B cell (primary cell): ENCODE results near the gene ACBD5. TPM values are rescaled to one million over a fixed set of nuclear protein-coding genes. Genes with fewer than 3 reads are reported as not detected.

ENCODE experiments used
- ATAC-seq: fragments of 200-7000 bp; cut with Tn5 transposase; one replicate; pipeline ENCODE4 v1.10.0; 2021; ENCODE audit warnings: low read depth, mild to moderate bottlenecking, moderate number of reproducible peaks, moderate library complexity
- CTCF ChIA-PET: fragments of 350-600 bp; sonication (Branson Sonifier 250); formaldehyde crosslinking; loops from one replicate; lab custom pipeline; 2021; ENCODE audit warnings: antibody characterized with exemption, inconsistent platforms; lab: Charles Lee
- POLR2A ChIA-PET: fragments of 350-600 bp; sonication (Branson Sonifier 250); formaldehyde crosslinking; loops from one replicate; lab custom pipeline; 2021; ENCODE audit warnings: antibody characterized with exemption; lab: Charles Lee
- DNase-seq: peaks from one replicate; pipeline ENCODE4 v3.0.0; 2013
- H2AFZ ChIP-seq: 2 replicates; pipeline ENCODE4 v1.6.1; 2012; ENCODE audit warnings: mild to moderate bottlenecking, low read depth, low read length; ENCODE audit not compliant: insufficient read depth, poor library complexity, severe bottlenecking
- H3K27ac ChIP-seq, 2 donors: 1 replicate in 1 of 2; 2 replicates in 1 of 2; pipeline ENCODE4 v1.5.1; 2012 to 2013; ENCODE audit warnings: low read length in 2 of 2, mild to moderate bottlenecking in 2 of 2, moderate library complexity in 1 of 2
- H3K27me3 ChIP-seq, 4 experiments: fragments of 200-600 bp in 1 of 4; sonication (generic) in 1 of 4; replicated peaks in 1 of 4; 1 replicate in 2 of 4; 2 replicates in 2 of 4; pipeline versions ENCODE4 v1.6.1 to v1.7.0; 2013 to 2016; ENCODE audit warnings: low read length in 3 of 4, mild to moderate bottlenecking in 2 of 4, mixed read lengths in 1 of 4, moderate library complexity in 1 of 4; ENCODE audit not compliant: insufficient read depth in 4 of 4, control insufficient read depth in 3 of 4; ENCODE audit errors: control extremely low read depth in 1 of 4
- H3K36me3 ChIP-seq, 2 experiments: replicated peaks in 1 of 2; 1 replicate in 1 of 2; 2 replicates in 1 of 2; pipeline versions ENCODE4 v1.6.1 to v1.7.1; 2013; ENCODE audit warnings: low read length in 1 of 2; ENCODE audit not compliant: insufficient read depth in 2 of 2, control insufficient read depth in 1 of 2; ENCODE audit errors: control extremely low read depth in 1 of 2, extremely low read depth in 1 of 2
- H3K4me1 ChIP-seq, 2 donors: fragments of 200-600 bp in 1 of 2; sonication (generic) in 1 of 2; 1 replicate in 1 of 2; 2 replicates in 1 of 2; pipeline versions ENCODE4 v1.5.1 to v1.6.1; 2013 to 2017; ENCODE audit warnings: low read length in 2 of 2; ENCODE audit not compliant: control insufficient read depth in 2 of 2, insufficient read depth in 2 of 2
- H3K4me2 ChIP-seq: replicated peaks from 2 replicates; pipeline ENCODE3; 2012; ENCODE audit warnings: mild to moderate bottlenecking, low read depth, low read length; ENCODE audit not compliant: poor library complexity, severe bottlenecking
- H3K4me3 ChIP-seq, 5 experiments: fragments of 200-600 bp in 1 of 5; sonication (generic) in 1 of 5; 1 replicate in 3 of 5; 2 replicates in 2 of 5; pipeline versions ENCODE4 v1.5.1 to v1.7.0; 2011 to 2016; ENCODE audit warnings: low read length in 4 of 5, mild to moderate bottlenecking in 4 of 5, low read depth in 2 of 5, control low read depth in 1 of 5, moderate library complexity in 1 of 5; ENCODE audit not compliant: insufficient read depth in 1 of 5; ENCODE audit errors: control extremely low read depth in 1 of 5, extremely low read depth in 1 of 5
- H3K79me2 ChIP-seq: fragments of 200-600 bp; sonication (generic); one replicate; pipeline ENCODE4 v1.6.0; 2016; ENCODE audit warnings: low read length; ENCODE audit not compliant: control insufficient read depth, insufficient read depth
- H3K9ac ChIP-seq: fragments of 200-600 bp; sonication (generic); 2 replicates; pipeline ENCODE4 v1.6.1; 2017; ENCODE audit warnings: mild to moderate bottlenecking, low read length, moderate library complexity
- H3K9me3 ChIP-seq, 3 donors: one replicate each; pipeline versions ENCODE4 v1.6.1 to v1.7.1; 2013; ENCODE audit warnings: low read length in 2 of 3; ENCODE audit not compliant: control insufficient read depth in 2 of 3, insufficient read depth in 1 of 3; ENCODE audit errors: control extremely low read depth in 1 of 3
- H4K20me1 ChIP-seq: 2 replicates; pipeline ENCODE4 v1.6.0; 2012; ENCODE audit warnings: mild to moderate bottlenecking, low read length; ENCODE audit not compliant: insufficient read depth, control insufficient read depth, poor library complexity, severe bottlenecking
- H3K27ac Mint-ChIP-seq: one replicate; pipeline ENCODE4 v1.8.0; 2021; ENCODE audit warnings: mixed read lengths
- H3K27me3 Mint-ChIP-seq: one replicate; pipeline ENCODE4 v1.8.0; 2021; ENCODE audit warnings: mixed read lengths
- H3K4me1 Mint-ChIP-seq: one replicate; pipeline ENCODE4 v1.8.0; 2021; ENCODE audit warnings: mixed read lengths
- H3K4me3 Mint-ChIP-seq: one replicate; pipeline ENCODE4 v1.8.0; 2021; ENCODE audit warnings: mixed read lengths
- H3K9me3 Mint-ChIP-seq: one replicate; pipeline ENCODE4 v1.8.0; 2022; ENCODE audit warnings: mixed read lengths; ENCODE audit not compliant: insufficient read depth
- EZH2 ChIP-seq: IDR thresholded peaks from 2 replicates; pipeline ENCODE4 v1.6.1; 2012; ENCODE audit warnings: borderline replicate concordance, low read depth, mild to moderate bottlenecking, moderate library complexity, low read length; ENCODE audit not compliant: insufficient read depth, poor library complexity, severe bottlenecking
- WGBS: methylation state at CpG from one replicate; pipeline ENCODE4 v1.1.5; 2013; ENCODE audit warnings: missing lambda C conversion rate; ENCODE audit not compliant: insufficient coverage; 5-methylcytosine and 5-hydroxymethylcytosine counted together
- intact Hi-C: fragments of 100-400 bp; cut with micrococcal nuclease; formaldehyde crosslinking; loops from one replicate; pipeline ENCODE4 v1.10.0; 2022
- polyA plus RNA-seq: library from polyadenylated mRNA; depleted of rRNA; stranded (reverse); fragments of >200 nt; gene quantifications from 2 replicates; pipeline ENCODE4 v1.2.3, GENCODE V29; 2012
- total RNA-seq, 2 donors: library from RNA; stranded (reverse); fragments of 120-200 nt in 1 of 2; gene quantifications; 1 replicate in 1 of 2; 2 replicates in 1 of 2; pipeline versions ENCODE4 v1.2.3 to v1.2.4, GENCODE V29; 2013 to 2022
- TF ChIP-seq, protein P1 (sequence below): fragments of 200-600 bp; IDR thresholded peaks from one replicate; pipeline ENCODE4 v1.8.0; 2022; ENCODE audit warnings: antibody characterized with exemption, mild to moderate bottlenecking

ACBD5 gene
- total and polyA plus RNA-seq, 2 donors (not counting 1 experiment from before 2014, with no cell fraction given), result 8.2 to 24.0 TPM

DNA sequence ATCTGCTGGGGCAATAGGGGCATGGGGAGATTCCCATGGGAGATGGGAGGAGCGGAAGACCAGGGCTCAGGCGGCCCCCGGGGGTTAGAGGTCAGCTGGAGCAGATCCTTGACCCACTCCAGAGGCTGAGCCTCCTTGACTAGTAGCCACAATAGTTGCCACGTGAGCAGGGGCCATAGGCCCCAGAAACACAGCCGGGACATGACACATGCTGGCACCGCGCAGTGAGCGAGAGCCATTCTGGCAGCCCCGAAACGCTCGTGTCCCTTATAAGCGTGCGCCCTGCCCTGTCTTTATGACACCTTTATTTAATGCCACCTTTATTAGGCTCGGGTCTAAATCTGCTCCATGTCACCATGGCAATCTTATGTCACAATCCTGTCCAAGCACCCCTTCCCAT lies 11.0 kb upstream of the ACBD5 start:
- ChIA-PET CTCF (interaction anchor here (0.6 to 2.6 kb wide), 7 partner anchors 9 to 97 kb away, joined by 3 to 14 read pairs (median 7); partner anchors contain the start of genes ACBD5 and YME1L1), POLR2A (interaction anchor here (0.9 to 1.9 kb wide), 4 partner anchors 9 to 96 kb away, joined by 5 to 27 read pairs (median 6); partner anchors contain the start of gene ACBD5)
- Mint-ChIP-seq H3K27me3 (no peaks in the 10 kb centered on the region), H3K27ac (no peak overlapping the region), H3K4me1 (peaks cover 4% of the 10 kb centered on the region), H3K9me3 (no peaks in the 10 kb centered on the region), H3K4me3 (no peak overlapping the region)
- Histone ChIP-seq H3K27ac (no peak overlapping the region), H3K9ac (no peak overlapping the region), H2AFZ (no peak overlapping the region), H3K9me3 (peaks cover 0 to 5% (median 0%) of the 10 kb centered on the region in 3 donors), H3K4me3 (no peak overlapping the region), H3K4me1 (peaks cover 0 to 8% of the 10 kb centered on the region in 2 donors), H3K27me3 (peaks cover 0 to 4% (median 0%) of the 10 kb centered on the region in 4 experiments), H3K79me2 (no peaks in the 10 kb centered on the region), H3K36me3 (no peaks in the 10 kb centered on the region), H3K4me2 (no peak overlapping the region), H4K20me1 (no peaks in the 10 kb centered on the region)
- TF ChIP-seq EZH2, result no peak
- TF ChIP-seq, protein P1, sequence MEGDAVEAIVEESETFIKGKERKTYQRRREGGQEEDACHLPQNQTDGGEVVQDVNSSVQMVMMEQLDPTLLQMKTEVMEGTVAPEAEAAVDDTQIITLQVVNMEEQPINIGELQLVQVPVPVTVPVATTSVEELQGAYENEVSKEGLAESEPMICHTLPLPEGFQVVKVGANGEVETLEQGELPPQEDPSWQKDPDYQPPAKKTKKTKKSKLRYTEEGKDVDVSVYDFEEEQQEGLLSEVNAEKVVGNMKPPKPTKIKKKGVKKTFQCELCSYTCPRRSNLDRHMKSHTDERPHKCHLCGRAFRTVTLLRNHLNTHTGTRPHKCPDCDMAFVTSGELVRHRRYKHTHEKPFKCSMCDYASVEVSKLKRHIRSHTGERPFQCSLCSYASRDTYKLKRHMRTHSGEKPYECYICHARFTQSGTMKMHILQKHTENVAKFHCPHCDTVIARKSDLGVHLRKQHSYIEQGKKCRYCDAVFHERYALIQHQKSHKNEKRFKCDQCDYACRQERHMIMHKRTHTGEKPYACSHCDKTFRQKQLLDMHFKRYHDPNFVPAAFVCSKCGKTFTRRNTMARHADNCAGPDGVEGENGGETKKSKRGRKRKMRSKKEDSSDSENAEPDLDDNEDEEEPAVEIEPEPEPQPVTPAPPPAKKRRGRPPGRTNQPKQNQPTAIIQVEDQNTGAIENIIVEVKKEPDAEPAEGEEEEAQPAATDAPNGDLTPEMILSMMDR, result no peak
- ATAC-seq (no peak), DNase-seq (no peak)
- 96% methylated on average over 11 of the region's 14 CpGs for WGBS
- intact Hi-C loops, result no loop called here

DNA sequence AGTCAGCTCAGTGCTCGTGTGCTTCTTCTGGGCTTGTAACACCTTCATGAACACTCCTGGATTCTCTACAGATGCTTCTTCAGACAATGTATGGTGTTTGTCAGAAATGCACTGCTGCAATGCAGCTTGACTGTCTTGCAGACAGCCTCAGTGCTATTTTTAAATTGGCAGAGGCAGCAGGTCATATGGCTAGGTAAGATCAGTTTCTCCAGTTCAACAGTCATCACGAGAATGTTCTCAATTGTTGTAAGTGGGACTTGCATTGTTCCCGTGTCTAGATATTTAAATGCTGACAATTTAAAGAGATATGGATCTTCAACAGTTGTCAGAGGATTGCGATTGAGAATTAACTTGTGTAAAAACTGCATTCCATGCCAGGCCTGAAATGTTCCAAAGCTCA lies 7.6 kb upstream of the ACBD5 start:
- H4K20me1 ChIP-seq, result no peaks in the 10 kb centered on the region
- TF ChIP-seq EZH2, result no peak
- TF ChIP-seq, protein P1, result no peak
- H3K27me3 ChIP-seq, result no peaks in the 10 kb centered on the region
- Mint-ChIP-seq H3K27ac (no peak overlapping the region), H3K9me3 (no peaks in the 10 kb centered on the region), H3K27me3 (no peaks in the 10 kb centered on the region), H3K4me3 (no peak overlapping the region), H3K4me1 (peaks cover 11% of the 10 kb centered on the region)
- ATAC-seq (no peak), DNase-seq (no peak)
- intact Hi-C loops, result no loop called here
- no peak overlapping the region for H3K27ac ChIP-seq
- H3K9me3 ChIP-seq, result no peaks in the 10 kb centered on the region
- no peaks in the 10 kb centered on the region for H3K36me3 ChIP-seq
- H3K9ac ChIP-seq, result no peak overlapping the region
- ChIA-PET POLR2A (no interaction called here), CTCF (interaction anchor here (1.7 kb wide), 1 partner anchor 8 kb away, joined by 4 read pairs; the partner anchor contains the start of gene ACBD5)
- H3K4me3 ChIP-seq, result no peak overlapping the region
- peaks cover 7 to 13% of the 10 kb centered on the region in 2 donors for H3K4me1 ChIP-seq
- H2AFZ ChIP-seq, result no peak overlapping the region
- H3K79me2 ChIP-seq, result no peaks in the 10 kb centered on the region
- WGBS, result 100% methylated on average over 3 of the region's 4 CpGs
- no peak overlapping the region for H3K4me2 ChIP-seq
